HepG2 (cell line): ENCODE results near the gene NCOA6. TPM values are rescaled to one million over a fixed set of nuclear protein-coding genes. Genes with fewer than 3 reads are reported as not detected.

Experiments
- CHD2 ChIP-seq: IDR thresholded peaks from 2 replicates; pipeline ENCODE4 v1.6.1; 2011; ENCODE audit warnings: low read depth, low read length, improper control_type of control experiment
- DBP ChIP-seq: sonication (generic); formaldehyde crosslinking; IDR thresholded peaks from 2 replicates; pipeline ENCODE4 v1.4.0; 2020; ENCODE audit warnings: missing genetic modification reagents; ENCODE audit errors: not compliant biosample characterization
- EZH2 ChIP-seq: conservative IDR thresholded peaks from 2 replicates; pipeline ENCODE4 v1.6.1; 2012; ENCODE audit warnings: mild to moderate bottlenecking, low read depth, low read length, moderate library complexity
- GMEB1 ChIP-seq: sonication (generic); formaldehyde crosslinking; IDR thresholded peaks from 2 replicates; pipeline ENCODE4 v1.5.1; 2020; ENCODE audit warnings: missing genetic modification reagents, mild to moderate bottlenecking, borderline replicate concordance
- GPN1 ChIP-seq: sonication (generic); formaldehyde crosslinking; IDR thresholded peaks from 2 replicates; pipeline ENCODE4 v1.5.1; 2020; ENCODE audit warnings: missing genetic modification reagents, borderline replicate concordance
- HDAC2 ChIP-seq: sonication (generic); formaldehyde crosslinking; IDR thresholded peaks from 2 replicates; pipeline ENCODE4 v1.4.0; 2020; ENCODE audit warnings: missing genetic modification reagents
- HNRNPH1 ChIP-seq: fragments of 200-400 bp; formaldehyde crosslinking; optimal IDR thresholded peaks from 2 replicates; pipeline ENCODE3; 2017; ENCODE audit warnings: mild to moderate bottlenecking, low read depth, low read length
- HNRNPLL ChIP-seq: fragments of 200-400 bp; formaldehyde crosslinking; IDR thresholded peaks from 2 replicates; pipeline ENCODE4 v1.6.1; 2017; ENCODE audit warnings: mild to moderate bottlenecking, low read depth, low read length; ENCODE audit not compliant: poor library complexity, severe bottlenecking
- KDM2A ChIP-seq: sonication (generic); formaldehyde crosslinking; IDR thresholded peaks from 2 replicates; pipeline ENCODE4 v1.4.0; 2020; ENCODE audit warnings: low read depth, missing genetic modification reagents, borderline replicate concordance
- NFIC ChIP-seq: IDR thresholded peaks from 2 replicates; pipeline ENCODE4 v1.6.1; 2012; ENCODE audit warnings: mild to moderate bottlenecking, low read length, inconsistent platforms
- SALL1 ChIP-seq: sonication (generic); formaldehyde crosslinking; IDR thresholded peaks from 2 replicates; pipeline ENCODE4 v1.8.0; 2022; ENCODE audit warnings: mild to moderate bottlenecking, missing genetic modification reagents
- TBX3 ChIP-seq: fragments of 450-650 bp; IDR thresholded peaks from 2 replicates; pipeline ENCODE4 v1.6.1; 2017; ENCODE audit warnings: antibody characterized with exemption, mild to moderate bottlenecking, inconsistent platforms, borderline replicate concordance
- TFAP4 ChIP-seq: sonication (generic); IDR thresholded peaks from 2 replicates; pipeline ENCODE4 v1.6.1; 2016; ENCODE audit warnings: low read depth, borderline replicate concordance
- ZBTB7B ChIP-seq: sonication (generic); formaldehyde crosslinking; IDR thresholded peaks from 2 replicates; pipeline ENCODE4 v1.4.0; 2020; ENCODE audit warnings: missing genetic modification reagents
- ZFP91 ChIP-seq: sonication (generic); formaldehyde crosslinking; IDR thresholded peaks from 2 replicates; pipeline ENCODE4 v1.9.0; 2022; ENCODE audit warnings: missing genetic modification reagents, mild to moderate bottlenecking, borderline replicate concordance
- ZKSCAN8 ChIP-seq: IDR thresholded peaks from 2 replicates; pipeline ENCODE4 v1.6.1; 2016; ENCODE audit warnings: borderline replicate concordance, missing genetic modification reagents, missing compliant biosample characterization
- ZNF562 ChIP-seq: sonication (generic); formaldehyde crosslinking; IDR thresholded peaks from 2 replicates; pipeline ENCODE4 v1.8.0; 2022; ENCODE audit warnings: missing genetic modification reagents, borderline replicate concordance
- ZNF609 ChIP-seq: sonication (generic); formaldehyde crosslinking; IDR thresholded peaks from 2 replicates; pipeline ENCODE4 v1.4.0; 2020; ENCODE audit warnings: mild to moderate bottlenecking, missing genetic modification reagents, borderline replicate concordance
- ZNF746 ChIP-seq: sonication (generic); formaldehyde crosslinking; IDR thresholded peaks from 2 replicates; pipeline ENCODE4 v1.8.0; 2022; ENCODE audit warnings: mild to moderate bottlenecking, missing genetic modification reagents
- polyA plus RNA-seq, 8 experiments: library from polyadenylated mRNA; depleted of rRNA in 3 of 8; stranded (reverse) in 7 of 8; unstranded in 1 of 8; fragments of >200 nt; fragmentation: Illumina TruSeq in 4 of 8; extraction: Trizol in 4 of 8; gene quantifications; 2 replicates each; pipeline versions ENCODE4 v1.2.1 to v1.2.3, GENCODE V29; 2011 to 2016; ENCODE audit warnings: low read depth in 4 of 8, missing spikeins in 1 of 8, mixed read lengths in 1 of 8; ENCODE audit not compliant: insufficient read depth in 1 of 8
- total RNA-seq, 5 experiments: library from RNA; depleted of rRNA; stranded (reverse); fragments of >200 nt; fragmentation: Illumina TruSeq; extraction: Trizol; gene quantifications; 2 replicates each; pipeline ENCODE4 v1.2.3, GENCODE V29; 2016; ENCODE audit warnings: low read depth in 1 of 5

The NCOA6 gene
- total and polyA plus RNA-seq, 2 of the 13 experiments (the other 11 are each of a cell fraction or from before 2014, with no cell fraction given) = 11.2 to 29.3 TPM

GRCh38 chr20:34824806-34825529 is 483 bp downstream of the NCOA6 start (continued):
- no peak for TF ChIP-seq HDAC2 (CRISPR knock-in tag)
- peak; percentile 55; the same call in 1 of the 2 replicates for TF ChIP-seq ZNF609 (CRISPR knock-in tag)
- TF ChIP-seq ZNF562 (CRISPR knock-in tag) = no peak
- no peak for TF ChIP-seq TBX3
- peak; percentile 60 for TF ChIP-seq GMEB1
- TF ChIP-seq CHD2 = no peak
- TF ChIP-seq ZNF746 = no peak; the same call in none of the 2 replicates
- no peak for TF ChIP-seq EZH2
- TF ChIP-seq TFAP4 = no peak
- TF ChIP-seq ZFP91 = peak; percentile 99; the same call in 1 of the 2 replicates
- TF ChIP-seq ZKSCAN8 (CRISPR knock-in tag) = no peak
- TF ChIP-seq ZBTB7B (CRISPR knock-in tag) = peak; percentile 70; the same call in 1 of the 2 replicates
- TF ChIP-seq DBP = peak; percentile 24
- no peak for TF ChIP-seq KDM2A (CRISPR knock-in tag)
- no peak for TF ChIP-seq HNRNPH1
- no peak for TF ChIP-seq GPN1 (CRISPR knock-in tag)
- no peak for TF ChIP-seq NFIC
- TF ChIP-seq SALL1 (CRISPR knock-in tag) = peak; percentile 68
- peak; percentile 24 for TF ChIP-seq HNRNPLL
